DMS53 treated with DMSO at 0.1 percent for 48 hours (cell line): Measurements from ENCODE around the gene IP6K1.
"Not testable (repeated sequence)": the region's sequence is repeated elsewhere in the genome, so short reads cannot be mapped to it uniquely, and the experiment has no call there.

ENCODE experiments used
- DNase-seq: peaks from one replicate; lab custom pipeline; 2025; ENCODE audit not compliant: unreplicated experiment; lab: John Stamatoyannopoulos, UW

Gene IP6K1

GRCh38 chr3:49794431-49794830, 8.1 kb upstream of the IP6K1 start:
- DNase-seq = no peak

- DNase-seq = no peak
Observed at GRCh38 chr3:49793486-49794085, 7.2 kb upstream of the IP6K1 start.

- no peak for DNase-seq
Observed at GRCh38 chr3:49792371-49793150, 6.2 kb upstream of the IP6K1 start.

- DNase-seq = no peak
Observed at GRCh38 chr3:49791571-49791970, 5.2 kb upstream of the IP6K1 start.

- DNase-seq = no peak
Observed at GRCh38 chr3:49790626-49791411, 4.5 kb upstream of the IP6K1 start.

- DNase-seq = no peak
Observed at GRCh38 chr3:49788056-49788455, 1.7 kb upstream of the IP6K1 start.

GRCh38 chr3:49787536-49787935, 1.2 kb upstream of the IP6K1 start:
- no peak for DNase-seq

- no peak for DNase-seq
Observed at GRCh38 chr3:49787182-49787464, 781 bp upstream of the IP6K1 start.

GRCh38 chr3:49785565-49786356, 581 bp downstream of the IP6K1 start:
- DNase-seq = no peak

- not testable (repeated sequence) for DNase-seq
Observed at GRCh38 chr3:49782277-49782676, 4.1 kb downstream of the IP6K1 start.

GRCh38 chr3:49781415-49782199, 4.7 kb downstream of the IP6K1 start:
- no peak for DNase-seq

GRCh38 chr3:49780975-49781365, 5.4 kb downstream of the IP6K1 start:
- not testable (repeated sequence) for DNase-seq

GRCh38 chr3:49780080-49780974, 6.0 kb downstream of the IP6K1 start:
- DNase-seq = no peak

- DNase-seq = no peak
Observed at GRCh38 chr3:49779358-49780079, 6.8 kb downstream of the IP6K1 start.

GRCh38 chr3:49776101-49776500, 10.2 kb downstream of the IP6K1 start:
- DNase-seq = not testable (repeated sequence)

GRCh38 chr3:49775538-49775937, 10.8 kb downstream of the IP6K1 start:
- DNase-seq = no peak

GRCh38 chr3:49772703-49773102, 13.6 kb downstream of the IP6K1 start:
- DNase-seq = no peak

GRCh38 chr3:49771340-49771938, 14.9 kb downstream of the IP6K1 start:
- no peak for DNase-seq

GRCh38 chr3:49769926-49770325, 16.4 kb downstream of the IP6K1 start:
- DNase-seq = no peak
